ENCODE results near the gene IRF2. TPM values are rescaled to one million over a fixed set of nuclear protein-coding genes. Genes with fewer than 3 reads are reported as not detected.

The IRF2 gene
- polyA plus RNA-seq, 1 donor (not counting 4 experiments of a cell fraction or from before 2014, with no cell fraction given), result 23.8 TPM

DNA sequence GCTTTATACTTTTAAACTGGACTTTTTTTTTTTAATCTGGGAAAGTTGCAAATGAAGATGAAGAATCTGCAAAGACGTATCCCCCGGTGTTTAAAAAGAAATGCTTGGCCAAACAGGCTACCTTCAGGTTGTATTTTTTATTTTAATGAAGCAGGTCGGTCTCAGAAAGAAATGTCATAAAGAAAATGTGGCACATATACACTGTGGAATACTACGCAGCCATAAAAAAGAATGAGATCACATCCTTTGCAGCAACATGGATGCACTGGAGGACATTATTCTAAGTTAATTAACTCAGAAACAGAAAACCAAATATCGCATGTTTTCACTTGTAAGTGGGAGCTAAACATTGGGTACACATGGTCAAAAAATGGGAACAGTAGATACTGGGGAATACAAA is 123.4 kb downstream of the IRF2 start:
- FAIRE-seq (no peak), DNase-seq (ENCODE audit: low read depth, low spot score) (no peak)
- no peaks in the 10 kb centered on the region for H3K36me3 ChIP-seq (ENCODE audit: control insufficient read depth in 2 of 2, extremely low read depth in 1 of 2, insufficient read depth in 2 of 2, low read length in 2 of 2)
- H3K4me3 ChIP-seq (ENCODE audit: control insufficient read depth in 2 of 3, extremely low read depth in 1 of 3, insufficient read depth in 2 of 3, low read depth in 1 of 3, low read length in 3 of 3), result no peak overlapping the region
- H3K9me3 ChIP-seq (ENCODE audit: control insufficient read depth, low read depth, low read length), result no peaks in the 10 kb centered on the region
- H4K20me1 ChIP-seq (ENCODE audit: control insufficient read depth, extremely low read depth, insufficient read depth, low read length), result no peaks in the 10 kb centered on the region
- dilution Hi-C loops (cut with MboI; ENCODE audit: extremely low pct_ligation_motif_present, low sequenced_read_pairs), result no loop called here
- no peak overlapping the region for H3K9ac ChIP-seq (ENCODE audit: control insufficient read depth, extremely low read depth, insufficient read depth, low read length)
- H3K27ac ChIP-seq (ENCODE audit: control insufficient read depth, insufficient read depth, low read length), result no peak overlapping the region
- H3K9me1 ChIP-seq (ENCODE audit: control insufficient read depth, extremely low read depth, insufficient read depth, low read length), result no peaks in the 10 kb centered on the region
- H3K4me1 ChIP-seq (ENCODE audit: control insufficient read depth, extremely low read depth, insufficient read depth, low read length), result peaks cover 34% of the 10 kb centered on the region
- H2AFZ ChIP-seq (ENCODE audit: control insufficient read depth, low read length), result no peak overlapping the region
- H3K79me2 ChIP-seq (ENCODE audit: control insufficient read depth, insufficient read depth, low read length), result no peaks in the 10 kb centered on the region
- no peaks in the 10 kb centered on the region for H3K27me3 ChIP-seq (ENCODE audit: control insufficient read depth, extremely low read depth, insufficient read depth, low read length)
- H3K4me2 ChIP-seq (ENCODE audit: control insufficient read depth, extremely low read depth, insufficient read depth, low read depth, low read length), result no peak overlapping the region
- no peak for TF ChIP-seq EZH2 (IDR thresholded peaks at IDR 0.05; ENCODE audit: low read length)
- TF ChIP-seq, protein P1, sequence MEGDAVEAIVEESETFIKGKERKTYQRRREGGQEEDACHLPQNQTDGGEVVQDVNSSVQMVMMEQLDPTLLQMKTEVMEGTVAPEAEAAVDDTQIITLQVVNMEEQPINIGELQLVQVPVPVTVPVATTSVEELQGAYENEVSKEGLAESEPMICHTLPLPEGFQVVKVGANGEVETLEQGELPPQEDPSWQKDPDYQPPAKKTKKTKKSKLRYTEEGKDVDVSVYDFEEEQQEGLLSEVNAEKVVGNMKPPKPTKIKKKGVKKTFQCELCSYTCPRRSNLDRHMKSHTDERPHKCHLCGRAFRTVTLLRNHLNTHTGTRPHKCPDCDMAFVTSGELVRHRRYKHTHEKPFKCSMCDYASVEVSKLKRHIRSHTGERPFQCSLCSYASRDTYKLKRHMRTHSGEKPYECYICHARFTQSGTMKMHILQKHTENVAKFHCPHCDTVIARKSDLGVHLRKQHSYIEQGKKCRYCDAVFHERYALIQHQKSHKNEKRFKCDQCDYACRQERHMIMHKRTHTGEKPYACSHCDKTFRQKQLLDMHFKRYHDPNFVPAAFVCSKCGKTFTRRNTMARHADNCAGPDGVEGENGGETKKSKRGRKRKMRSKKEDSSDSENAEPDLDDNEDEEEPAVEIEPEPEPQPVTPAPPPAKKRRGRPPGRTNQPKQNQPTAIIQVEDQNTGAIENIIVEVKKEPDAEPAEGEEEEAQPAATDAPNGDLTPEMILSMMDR (optimal IDR thresholded peaks at IDR 0.05 in 1 of 3, IDR thresholded peaks at IDR 0.05 in 1 of 3, conservative IDR thresholded peaks at IDR 0.05 in 1 of 3; ENCODE audit: extremely low read depth in 1 of 3, insufficient read depth in 2 of 3, low read length in 3 of 3), result no peak

- Histone ChIP-seq H3K4me3 (ENCODE audit: control insufficient read depth in 2 of 3, extremely low read depth in 1 of 3, insufficient read depth in 2 of 3, low read depth in 1 of 3, low read length in 3 of 3) (no peak overlapping the region), H3K79me2 (ENCODE audit: control insufficient read depth, insufficient read depth, low read length) (no peaks in the 10 kb centered on the region), H3K4me1 (ENCODE audit: control insufficient read depth, extremely low read depth, insufficient read depth, low read length) (peaks cover 28% of the 10 kb centered on the region), H3K9ac (ENCODE audit: control insufficient read depth, extremely low read depth, insufficient read depth, low read length) (no peak overlapping the region), H3K36me3 (ENCODE audit: control insufficient read depth in 2 of 2, extremely low read depth in 1 of 2, insufficient read depth in 2 of 2, low read length in 2 of 2) (no peaks in the 10 kb centered on the region), H3K9me1 (ENCODE audit: control insufficient read depth, extremely low read depth, insufficient read depth, low read length) (no peaks in the 10 kb centered on the region), H3K27me3 (ENCODE audit: control insufficient read depth, extremely low read depth, insufficient read depth, low read length) (no peaks in the 10 kb centered on the region), H3K27ac (ENCODE audit: control insufficient read depth, insufficient read depth, low read length) (no peak overlapping the region), H2AFZ (ENCODE audit: control insufficient read depth, low read length) (no peak overlapping the region), H4K20me1 (ENCODE audit: control insufficient read depth, extremely low read depth, insufficient read depth, low read length) (no peaks in the 10 kb centered on the region), H3K9me3 (ENCODE audit: control insufficient read depth, low read depth, low read length) (no peaks in the 10 kb centered on the region), H3K4me2 (ENCODE audit: control insufficient read depth, extremely low read depth, insufficient read depth, low read depth, low read length) (no peak overlapping the region)
- no peak for TF ChIP-seq EZH2 (IDR thresholded peaks at IDR 0.05; ENCODE audit: low read length)
- TF ChIP-seq, protein P1 (optimal IDR thresholded peaks at IDR 0.05 in 1 of 3, IDR thresholded peaks at IDR 0.05 in 1 of 3, conservative IDR thresholded peaks at IDR 0.05 in 1 of 3; ENCODE audit: extremely low read depth in 1 of 3, insufficient read depth in 2 of 3, low read length in 3 of 3), result no peak
- dilution Hi-C loops (cut with MboI; ENCODE audit: extremely low pct_ligation_motif_present, low sequenced_read_pairs), result no loop called here
- DNase-seq (ENCODE audit: low read depth, low spot score) (no peak), FAIRE-seq (no peak)
These were observed 124.0 kb downstream of the IRF2 start for GRCh38 chr4:184350213-184350817.
